Stimulated activated CD4-positive, alpha-beta T cell treated with anti-CD3 and anti-CD28 coated beads, Interleukin-4, amount 100 ng/mL, for 4 hours (primary cell): ENCODE results near the gene NUFIP2.
"Not testable (repeated sequence)": the region's sequence is repeated elsewhere in the genome, so short reads cannot be mapped to it uniquely, and the experiment has no call there.

ENCODE experiments used
- DNase-seq, 2 experiments: peaks; one replicate each; pipeline ENCODE4 v3.0.0-alpha.2; 2020

NUFIP2 gene, protein sequence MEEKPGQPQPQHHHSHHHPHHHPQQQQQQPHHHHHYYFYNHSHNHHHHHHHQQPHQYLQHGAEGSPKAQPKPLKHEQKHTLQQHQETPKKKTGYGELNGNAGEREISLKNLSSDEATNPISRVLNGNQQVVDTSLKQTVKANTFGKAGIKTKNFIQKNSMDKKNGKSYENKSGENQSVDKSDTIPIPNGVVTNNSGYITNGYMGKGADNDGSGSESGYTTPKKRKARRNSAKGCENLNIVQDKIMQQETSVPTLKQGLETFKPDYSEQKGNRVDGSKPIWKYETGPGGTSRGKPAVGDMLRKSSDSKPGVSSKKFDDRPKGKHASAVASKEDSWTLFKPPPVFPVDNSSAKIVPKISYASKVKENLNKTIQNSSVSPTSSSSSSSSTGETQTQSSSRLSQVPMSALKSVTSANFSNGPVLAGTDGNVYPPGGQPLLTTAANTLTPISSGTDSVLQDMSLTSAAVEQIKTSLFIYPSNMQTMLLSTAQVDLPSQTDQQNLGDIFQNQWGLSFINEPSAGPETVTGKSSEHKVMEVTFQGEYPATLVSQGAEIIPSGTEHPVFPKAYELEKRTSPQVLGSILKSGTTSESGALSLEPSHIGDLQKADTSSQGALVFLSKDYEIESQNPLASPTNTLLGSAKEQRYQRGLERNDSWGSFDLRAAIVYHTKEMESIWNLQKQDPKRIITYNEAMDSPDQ

DNA sequence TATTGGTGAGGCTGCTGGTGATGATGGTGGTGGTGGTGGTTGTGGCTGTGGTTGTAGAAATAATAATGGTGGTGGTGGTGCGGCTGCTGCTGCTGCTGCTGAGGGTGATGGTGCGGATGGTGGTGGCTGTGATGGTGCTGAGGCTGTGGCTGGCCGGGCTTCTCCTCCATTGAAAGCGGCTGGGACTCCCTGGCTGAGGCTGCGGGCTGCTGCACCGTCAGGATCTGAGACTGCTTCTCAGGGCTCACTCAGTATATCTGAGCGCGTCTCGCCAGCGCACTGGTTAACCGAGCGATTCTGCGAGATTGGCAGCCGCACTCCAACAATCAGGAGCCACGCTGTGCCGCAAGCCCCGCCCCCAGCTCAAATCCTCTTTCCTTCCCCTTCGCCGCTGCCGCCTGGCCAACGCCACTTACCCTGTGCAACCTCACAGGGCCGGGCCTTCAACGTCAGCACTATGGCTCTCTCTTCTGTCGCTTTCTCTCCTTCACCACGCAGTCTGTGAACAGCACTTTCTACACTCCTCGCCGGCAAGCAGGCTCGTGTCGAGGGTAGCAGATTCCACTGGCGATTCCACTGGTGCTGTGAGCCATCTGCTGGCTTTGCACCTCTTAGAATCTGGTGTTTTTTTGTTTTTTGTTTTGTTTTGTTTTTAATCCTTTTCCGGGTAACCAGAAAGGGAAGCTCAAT lies at the start of gene NUFIP2:
TSS of gene NUFIP2 (minus strand) at position 259 of the 690 bp plus-strand sequence. CDS start at position 170, 89 bp downstream.
- peak; percentile 96 to 98 for DNase-seq

DNA sequence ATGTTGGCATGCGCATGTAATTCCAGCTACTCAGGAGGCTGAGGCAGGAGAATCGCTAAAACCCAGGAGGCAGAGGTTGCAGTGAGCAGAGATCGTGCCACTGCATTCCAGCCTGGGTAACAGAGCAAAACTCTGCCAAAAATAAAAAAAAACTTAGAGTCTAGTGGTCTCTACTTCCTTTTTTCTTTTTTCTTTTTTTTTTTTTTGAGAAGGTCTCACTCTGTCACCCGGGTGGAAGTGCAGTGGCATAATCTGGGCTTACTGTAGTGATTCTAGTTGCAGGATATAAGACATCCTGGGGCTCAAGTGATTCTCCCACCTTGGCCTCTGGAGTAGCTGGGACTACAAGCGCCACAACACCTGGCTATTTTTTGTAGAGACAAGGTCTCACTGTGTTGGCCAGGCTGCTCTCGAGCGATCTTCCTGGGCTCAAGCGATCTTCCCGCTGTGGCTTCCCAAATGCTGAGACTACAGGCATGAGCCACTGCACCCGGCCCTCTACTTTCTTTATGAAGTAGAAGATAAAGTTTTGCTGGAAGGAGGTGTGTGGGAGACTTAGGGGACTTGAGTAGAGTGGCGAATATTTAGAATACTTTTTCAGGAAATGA lies 48.3 kb upstream of the NUFIP2 start:
- no peak for DNase-seq

DNA sequence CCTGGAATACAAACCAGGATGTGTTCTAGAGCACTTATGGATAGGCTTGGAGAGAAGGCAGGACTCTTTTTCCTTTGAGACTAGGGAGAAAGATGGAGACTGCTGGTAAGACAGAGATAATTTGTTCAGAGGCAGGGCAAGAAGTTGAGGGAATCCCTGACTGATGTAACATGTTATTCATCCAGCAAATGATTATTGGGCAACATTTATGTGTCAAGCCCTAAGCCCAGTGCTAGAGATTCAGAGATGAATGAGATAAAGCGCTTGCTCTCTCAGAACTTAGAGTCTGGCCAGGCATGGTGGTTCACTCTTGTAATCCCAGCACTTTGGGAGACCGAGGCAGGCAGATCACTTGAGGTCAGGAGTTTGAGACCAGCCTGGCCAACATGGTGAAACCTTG lies 47.8 kb upstream of the NUFIP2 start:
- DNase-seq = no peak

DNA sequence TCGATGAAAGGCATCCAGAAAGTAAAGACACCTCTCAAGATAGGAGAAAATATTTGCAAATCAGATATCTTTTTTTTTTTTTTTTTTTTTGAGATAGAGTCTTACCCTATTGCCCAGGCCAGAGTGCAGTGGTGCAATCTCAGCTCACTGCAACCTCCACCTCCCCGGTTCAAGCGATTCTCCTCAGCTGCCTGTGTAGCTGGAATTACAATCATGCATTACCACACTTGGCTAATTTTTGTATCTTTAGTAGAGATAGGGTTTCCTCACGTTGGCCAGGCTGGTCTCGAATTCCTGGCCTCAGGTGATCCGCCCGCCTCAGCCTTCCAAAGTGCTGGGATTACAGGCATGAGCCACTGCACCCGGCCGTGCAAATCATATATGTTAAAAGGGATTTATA lies 45.1 kb upstream of the NUFIP2 start:
- DNase-seq = not testable (repeated sequence)

DNA sequence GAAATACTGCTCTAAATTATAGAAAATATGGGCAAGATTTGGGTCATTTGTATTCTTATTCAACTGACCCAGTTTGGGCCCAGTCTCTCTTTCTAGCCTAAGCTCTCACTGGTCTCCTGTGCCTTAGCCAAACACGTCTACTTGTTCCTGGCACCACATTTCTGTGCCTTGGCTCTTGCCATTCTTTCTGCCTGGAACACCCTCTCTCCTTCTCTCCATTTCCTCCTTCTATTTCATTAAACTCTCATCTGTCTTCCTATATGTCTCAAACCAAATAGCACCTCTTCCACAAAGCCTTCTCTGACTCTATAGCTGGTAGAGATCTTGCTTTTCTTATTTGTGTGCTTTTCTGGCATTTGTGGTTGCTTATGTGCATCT lies 37.7 kb upstream of the NUFIP2 start:
- DNase-seq = no peak

DNA sequence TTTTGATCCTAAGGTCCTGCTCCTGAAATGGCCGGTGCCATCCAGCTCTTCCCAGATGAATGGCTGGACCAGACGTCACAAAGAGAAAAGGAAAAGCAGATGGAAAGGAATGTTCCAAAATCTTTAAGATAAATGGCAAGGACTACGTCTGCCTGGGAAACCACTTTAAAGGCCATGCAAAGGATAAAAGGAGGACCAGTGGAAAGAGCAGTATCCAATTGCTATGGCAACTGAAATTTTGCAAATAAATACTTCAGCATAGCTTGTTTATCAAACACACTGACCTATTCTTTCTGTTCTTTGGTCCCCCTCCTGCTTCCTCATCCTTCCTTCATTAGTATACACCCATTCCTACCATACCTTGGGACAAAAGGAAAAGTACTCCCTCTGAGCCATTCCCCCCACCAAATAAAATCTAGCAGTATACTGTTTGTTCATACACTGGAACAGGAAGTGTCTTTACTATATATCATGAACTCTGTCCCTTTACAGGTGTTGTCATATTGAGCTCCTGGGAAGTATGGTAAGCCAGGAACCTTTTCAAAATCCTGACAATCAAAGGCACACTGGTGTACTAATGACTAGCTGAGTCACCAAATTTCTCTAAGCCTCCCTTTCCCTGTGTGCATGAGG lies 37.2 kb upstream of the NUFIP2 start:
- DNase-seq = no peak

DNA sequence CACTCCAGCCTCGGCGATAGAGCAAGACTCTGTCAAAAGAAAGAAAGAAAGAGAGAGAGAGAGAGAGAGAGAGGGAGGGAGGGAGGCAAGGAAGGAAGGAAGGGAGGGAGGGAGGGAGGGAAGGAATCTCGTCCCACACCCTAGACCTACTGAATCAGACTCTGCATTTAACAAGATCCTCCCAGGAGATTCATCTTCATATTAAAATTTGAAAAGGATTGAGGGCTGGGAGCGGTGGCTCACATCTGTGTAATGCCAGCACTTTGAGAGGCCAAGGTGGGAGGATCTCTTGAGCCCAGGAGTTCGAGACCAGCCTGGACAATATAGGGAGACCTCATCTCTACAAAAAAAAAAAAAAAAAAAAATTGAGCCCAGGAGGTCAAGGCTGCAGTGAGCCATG lies 33.5 kb upstream of the NUFIP2 start:
- DNase-seq = no peak

DNA sequence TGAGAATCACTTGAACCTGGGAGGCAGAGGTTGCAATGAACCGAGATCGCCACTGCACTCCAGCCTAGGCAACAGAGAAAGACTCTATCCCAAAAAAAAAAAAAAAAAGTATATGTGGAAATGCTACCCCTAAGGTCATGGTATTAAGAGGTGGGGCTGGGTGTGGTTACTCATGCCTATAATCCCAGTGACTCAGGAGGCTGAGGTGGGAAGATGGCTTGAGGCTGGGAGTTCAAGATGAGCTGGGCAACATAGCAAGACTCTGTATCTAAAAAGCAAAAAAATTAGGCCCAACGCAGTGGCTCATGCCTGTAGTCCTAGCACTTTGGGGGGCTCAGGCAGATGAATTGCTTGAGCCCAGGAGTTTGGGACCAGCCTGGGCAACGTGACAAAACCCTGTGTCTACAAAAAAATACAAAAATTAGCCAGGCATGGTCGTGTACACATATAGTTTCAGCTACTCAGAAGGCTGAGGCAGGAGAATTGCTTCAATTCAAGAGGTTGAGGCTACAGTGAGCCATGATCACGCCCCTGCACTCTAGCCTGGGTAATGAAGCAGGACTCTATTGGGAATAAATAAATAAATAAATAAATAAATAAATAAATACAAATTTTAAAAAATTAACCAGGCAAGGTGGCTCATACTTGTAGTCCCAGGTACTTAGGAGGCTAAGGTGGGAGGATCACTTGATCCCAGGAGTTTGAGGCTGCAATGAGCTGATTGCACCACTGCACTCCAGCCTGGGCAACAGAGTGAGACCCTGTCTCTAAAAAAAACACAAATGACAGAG lies 32.3 kb upstream of the NUFIP2 start:
- DNase-seq = no peak

DNA sequence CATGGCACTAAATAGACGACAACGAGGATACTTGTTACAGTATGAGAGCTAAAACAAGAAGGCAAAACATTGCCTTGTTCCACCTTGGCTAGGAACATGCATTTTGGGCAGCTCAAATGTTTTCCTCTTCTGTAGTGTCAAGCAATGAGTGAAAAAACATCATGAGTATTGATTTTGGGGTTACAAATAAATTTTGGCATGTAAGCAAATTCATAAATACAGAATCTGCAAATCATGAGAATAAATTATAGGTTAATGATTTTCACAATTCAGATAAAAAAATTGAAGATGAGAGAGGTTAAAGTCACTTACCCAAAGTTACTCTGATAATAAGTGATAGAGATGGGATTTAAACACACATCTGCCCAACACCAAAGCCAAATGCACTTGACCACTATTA lies 28.4 kb upstream of the NUFIP2 start:
- DNase-seq = no peak

DNA sequence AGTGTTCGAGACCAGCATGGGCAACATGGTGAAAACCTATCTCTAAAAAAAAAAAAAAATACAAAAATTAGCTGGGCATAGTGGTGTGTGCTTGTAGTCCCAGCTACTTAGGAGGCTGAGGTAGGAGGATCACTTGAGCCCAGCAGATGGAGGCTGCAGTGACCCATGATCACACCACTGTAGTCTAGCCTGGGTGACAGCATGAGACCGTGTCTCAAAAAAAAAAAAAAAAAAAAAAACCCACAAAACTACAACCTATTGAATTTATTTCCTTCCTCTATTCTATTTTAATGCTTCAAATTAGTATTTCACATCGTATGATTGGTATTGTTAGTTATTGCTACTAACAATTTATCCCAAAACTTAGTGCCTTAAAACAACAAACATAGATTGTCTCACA lies 9.4 kb upstream of the NUFIP2 start:
- no peak for DNase-seq

DNA sequence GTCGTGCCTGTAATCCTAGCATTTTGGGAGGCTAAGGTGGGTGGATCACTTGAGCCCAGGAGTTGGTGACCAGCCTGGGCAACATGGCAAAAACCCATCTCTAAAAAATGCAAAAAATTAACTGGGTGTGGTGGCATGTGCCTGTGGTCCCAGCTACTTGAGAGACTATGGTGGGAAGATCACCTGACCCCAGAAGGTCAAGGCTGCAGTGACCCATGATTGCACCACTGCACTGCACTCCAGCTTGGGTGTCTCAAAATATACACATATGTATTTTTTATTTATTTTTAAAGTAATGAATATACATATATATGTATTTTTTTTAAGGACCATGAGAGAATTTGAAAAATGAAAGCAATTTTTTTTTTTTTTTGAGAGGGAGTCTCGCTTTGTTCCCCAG lies 5.1 kb upstream of the NUFIP2 start:
- no peak for DNase-seq

DNA sequence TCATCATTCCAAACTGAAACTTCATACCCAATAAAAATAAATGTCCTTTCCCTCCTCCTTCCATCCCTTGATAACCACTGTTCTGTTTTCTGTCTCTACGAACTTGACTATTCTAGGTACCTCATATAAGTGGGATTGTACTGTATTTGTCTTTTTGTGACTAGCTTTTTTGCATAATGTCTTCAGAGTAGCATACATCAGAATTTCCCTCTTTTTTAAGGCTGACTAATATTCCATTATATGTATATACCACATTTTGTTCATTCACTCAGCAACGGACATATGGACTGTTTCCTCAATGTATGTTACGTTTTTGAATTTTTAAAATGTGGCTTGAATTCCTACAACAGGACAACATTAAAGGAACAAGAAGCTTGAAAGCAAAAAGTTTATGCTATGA lies 1.5 kb upstream of the NUFIP2 start:
- DNase-seq = no peak

DNA sequence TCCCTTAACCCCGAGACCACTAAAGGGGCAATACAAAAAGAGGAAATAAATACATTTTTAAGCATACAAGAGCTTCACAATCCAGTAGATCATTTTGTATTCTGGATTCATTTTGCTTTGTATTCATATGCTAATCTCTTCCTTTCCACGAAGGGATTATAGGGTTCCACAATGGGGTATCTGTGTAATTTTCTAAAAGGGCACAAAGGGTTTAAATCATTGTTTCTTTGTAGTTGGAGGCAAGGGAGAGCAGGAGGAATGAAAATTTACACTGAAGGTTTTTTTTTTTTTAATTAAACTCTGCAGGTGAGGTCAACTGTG lies 592 bp upstream of the NUFIP2 start:
- DNase-seq = no peak

DNA sequence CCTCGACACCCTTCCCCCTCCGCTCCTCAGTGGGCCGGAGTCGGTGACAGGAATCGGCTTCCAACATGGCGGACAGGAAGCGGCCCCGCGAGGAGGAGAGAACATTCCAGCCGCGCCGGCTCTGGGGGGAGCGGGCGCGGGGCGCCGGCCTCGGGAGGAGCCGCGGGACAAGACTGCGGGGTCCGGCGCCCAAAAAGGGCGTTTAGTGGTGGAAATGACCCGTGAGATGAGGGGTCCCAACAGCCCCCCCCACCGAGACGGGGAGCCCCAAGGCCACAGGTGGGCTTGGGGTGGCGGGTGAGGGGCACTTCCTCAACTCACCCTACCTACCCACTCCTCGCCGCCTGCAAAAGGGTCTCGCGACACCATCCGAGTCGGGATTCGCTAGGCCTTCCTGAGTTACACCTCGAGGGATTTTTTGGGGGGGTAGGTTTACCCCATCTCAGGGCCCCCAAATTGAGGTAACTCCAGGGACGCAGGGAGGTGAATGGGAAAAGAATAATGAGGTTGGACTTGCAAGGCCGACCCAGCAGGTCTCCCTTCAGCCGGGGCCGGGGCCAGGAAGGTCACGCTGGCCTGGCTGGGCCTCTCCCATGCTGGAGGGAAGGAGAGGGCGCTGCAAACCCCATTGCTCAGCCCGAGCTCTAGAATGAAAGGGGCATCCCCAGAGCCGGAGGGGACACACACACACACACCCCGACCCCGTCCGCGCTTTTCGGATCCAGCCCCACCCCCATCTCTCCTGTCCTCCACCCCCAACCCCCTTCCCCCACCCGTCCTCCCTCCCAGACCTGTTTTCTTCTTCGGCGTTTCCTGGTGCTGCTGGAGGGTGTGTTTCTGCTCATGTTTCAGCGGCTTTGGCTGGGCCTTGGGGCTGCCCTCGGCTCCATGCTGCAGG lies 707 bp downstream of the NUFIP2 start:
- DNase-seq = peak; percentile 54 to 59

DNA sequence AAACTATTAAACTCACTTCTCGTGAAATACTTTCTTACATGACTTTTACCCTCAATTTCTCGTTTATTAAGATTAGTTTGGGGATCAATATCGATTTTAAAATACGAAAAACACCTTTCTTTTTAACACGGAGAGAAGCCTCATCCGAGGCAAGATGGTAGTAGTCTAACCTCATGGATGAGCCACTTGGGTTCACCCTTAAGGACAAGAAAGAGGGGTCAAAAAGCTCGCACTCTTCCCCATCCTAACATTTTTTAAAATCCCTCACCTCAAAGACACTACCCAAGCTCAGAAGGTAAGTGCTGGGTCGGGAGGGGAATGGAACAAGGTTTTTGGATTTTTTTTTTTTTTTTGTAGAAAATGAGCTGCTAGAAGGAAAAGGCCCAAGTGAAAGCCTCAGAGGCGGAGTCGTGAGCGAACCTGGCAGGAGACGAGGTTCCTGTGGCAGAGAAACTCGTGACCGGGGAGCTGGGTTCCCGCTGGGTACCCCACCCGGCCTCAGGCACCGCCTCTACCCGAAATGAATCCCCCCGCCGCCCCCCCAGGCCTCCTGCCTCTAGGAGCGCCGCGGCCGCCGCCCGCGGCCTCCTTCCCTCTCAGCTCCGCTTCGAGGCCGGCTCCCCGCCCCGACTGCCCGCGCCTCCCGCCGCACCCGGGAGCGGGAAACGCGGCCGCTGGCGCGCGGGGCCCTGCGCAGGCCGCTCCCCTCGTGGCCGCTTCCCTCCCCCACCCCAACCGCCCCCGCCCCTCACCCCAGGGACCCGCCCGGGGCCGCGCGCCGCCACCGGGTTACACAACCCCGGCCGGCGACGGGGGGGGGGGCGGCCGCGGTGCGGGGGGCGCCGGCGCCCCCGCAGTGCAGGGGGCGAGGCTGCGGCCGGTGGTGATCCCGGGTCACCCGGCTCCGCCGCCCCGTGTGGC lies 1.6 kb downstream of the NUFIP2 start:
- DNase-seq = peak; percentile 49 to 60

DNA sequence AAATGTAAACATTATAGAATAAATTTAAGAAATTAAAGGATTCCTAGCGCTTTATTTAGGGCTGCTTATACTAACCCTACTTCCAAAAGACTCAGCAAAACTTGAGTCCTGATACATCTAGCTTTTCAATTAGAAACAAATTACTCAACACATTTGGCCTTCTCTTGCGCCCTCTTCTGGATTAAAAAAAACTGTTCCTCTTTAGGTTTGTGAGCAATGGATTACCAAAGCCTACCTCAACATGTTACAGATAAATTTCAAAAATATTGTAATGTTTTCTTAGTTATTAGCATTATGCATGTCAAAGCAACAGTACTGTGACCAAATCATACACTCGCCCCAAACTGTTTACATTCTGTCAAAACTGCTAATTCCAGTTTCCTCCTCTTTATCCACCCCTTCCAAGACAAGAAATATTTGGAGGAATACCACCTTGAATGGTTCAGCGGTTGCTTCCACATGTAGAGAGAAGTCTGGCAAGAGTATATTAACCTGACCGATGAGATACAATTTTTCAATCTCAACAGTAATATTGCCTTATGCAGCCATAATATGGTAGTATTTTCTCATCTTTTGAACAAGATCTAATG lies 2.7 kb downstream of the NUFIP2 start:
- DNase-seq = no peak

DNA sequence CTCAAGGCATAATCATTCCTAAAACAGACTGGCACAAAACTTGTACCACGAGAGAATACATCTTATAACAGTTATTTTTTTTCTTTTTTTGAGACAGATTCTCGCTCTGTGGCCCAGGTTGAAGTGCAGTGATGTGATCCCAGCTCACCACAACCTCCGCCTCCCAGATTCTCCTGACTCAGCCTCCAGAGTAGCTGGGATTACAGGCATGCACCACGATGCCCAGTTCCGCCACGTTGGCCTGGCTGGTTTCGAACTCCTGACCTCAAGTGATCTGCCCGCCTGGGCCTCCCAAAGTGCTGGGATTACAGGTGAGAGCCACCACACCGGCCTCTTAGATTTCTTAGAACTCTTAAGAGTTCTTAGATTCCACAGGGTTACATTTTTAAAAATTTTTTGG lies 4.1 kb downstream of the NUFIP2 start:
- DNase-seq = no peak

DNA sequence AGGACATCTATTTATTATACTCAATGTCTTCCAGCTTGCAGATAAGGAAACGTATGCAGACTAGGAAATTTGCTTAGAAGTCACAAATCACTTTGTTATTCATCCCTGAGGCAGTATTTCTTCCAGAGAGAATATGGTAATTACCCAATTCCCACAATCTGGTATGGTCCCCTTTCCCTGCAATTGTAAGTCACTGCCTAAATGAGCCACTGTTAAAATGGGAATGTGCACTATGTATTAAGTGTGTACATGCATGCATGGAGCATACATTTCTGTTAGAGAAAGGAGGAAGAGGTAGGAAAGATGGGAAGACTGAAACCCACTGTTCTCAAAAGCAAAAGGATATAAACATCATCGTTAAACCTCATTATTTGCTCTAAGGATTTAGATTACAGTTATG lies 10.0 kb downstream of the NUFIP2 start:
- no peak for DNase-seq

DNA sequence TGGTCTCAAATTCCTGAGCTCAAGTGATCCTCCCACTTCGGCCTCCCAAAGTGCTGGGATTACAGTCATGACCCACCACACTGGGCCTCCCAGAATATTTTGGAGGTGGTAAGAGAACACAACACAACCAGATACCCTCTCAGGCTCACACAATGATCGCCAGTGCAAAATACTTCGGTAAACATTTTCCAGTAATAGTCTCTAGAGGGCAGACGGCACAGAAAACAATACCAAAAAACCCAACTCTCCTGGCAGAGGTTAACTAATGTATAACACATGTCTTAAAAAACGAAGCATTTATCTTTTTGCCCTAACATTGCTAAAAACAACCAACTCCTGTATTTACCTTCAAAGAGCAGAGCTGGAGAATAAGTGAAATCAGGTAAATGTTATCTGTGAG lies 10.5 kb downstream of the NUFIP2 start:
- no peak for DNase-seq
